HG02763 (cell line): ENCODE results near the gene PI4K2A.

Source experiments
- ATAC-seq: cut with Tn5 transposase; IDR thresholded peaks from one replicate; pipeline ENCODE4 v1.9.1; 2021; ENCODE audit warnings: mild to moderate bottlenecking, moderate library complexity; ENCODE audit not compliant: unreplicated experiment

The PI4K2A gene

DNA sequence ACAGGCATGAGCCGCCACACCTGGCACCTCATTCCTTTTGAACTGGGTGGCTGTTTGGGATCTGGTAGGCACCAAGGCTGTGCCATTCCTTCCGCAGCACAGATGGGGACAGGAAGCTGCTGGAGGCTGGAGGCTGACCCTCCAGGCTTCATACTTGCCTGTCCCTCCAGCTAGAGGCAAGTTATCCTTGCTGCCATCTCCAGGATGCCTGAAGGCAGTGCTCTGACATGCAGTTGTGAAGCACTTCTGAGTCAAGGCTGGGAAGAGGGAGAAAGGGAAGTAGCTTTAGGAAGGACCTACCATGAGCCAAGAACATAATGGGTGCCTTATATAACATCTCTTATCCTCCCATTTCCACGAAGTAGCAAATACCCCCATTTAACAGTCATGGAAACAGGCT is 82.5 kb downstream of the PI4K2A start:
- no peak for ATAC-seq

DNA sequence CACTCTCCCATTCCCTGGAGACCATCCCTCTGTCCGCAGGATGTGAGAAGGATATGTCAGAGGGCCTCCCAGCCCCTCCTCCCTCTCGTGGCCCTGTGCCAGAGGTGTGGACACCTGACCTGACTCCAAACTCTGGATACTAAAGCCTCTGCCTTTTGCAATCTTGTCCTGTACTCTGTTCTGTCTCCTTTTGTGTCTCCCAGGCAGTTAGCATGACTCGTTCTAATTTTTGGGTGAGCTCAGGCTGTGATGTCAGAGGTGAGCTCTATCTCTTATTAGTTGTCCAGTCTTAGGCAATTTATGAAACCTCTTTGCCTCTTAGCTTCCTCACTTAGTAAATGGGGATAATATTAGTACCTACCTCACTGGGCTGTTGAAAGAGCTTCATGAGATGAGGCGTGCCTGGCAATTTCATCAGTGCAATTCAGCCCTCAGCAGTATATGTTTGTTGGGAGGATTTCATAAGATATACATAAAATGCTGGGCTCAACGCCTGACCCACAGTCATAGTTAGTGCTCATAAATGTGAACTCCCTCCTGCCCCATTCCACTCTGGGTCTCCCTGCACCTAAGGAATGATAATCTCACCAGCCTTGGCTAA is 84.0 kb downstream of the PI4K2A start:
- ATAC-seq = no peak
